Measurements from ENCODE around the gene ANKRD2. TPM values are rescaled to one million over a fixed set of nuclear protein-coding genes. Genes with fewer than 3 reads are reported as not detected.
"Not testable (repeated sequence)": the region's sequence is repeated elsewhere in the genome, so short reads cannot be mapped to it uniquely, and the experiment has no call there.

ANKRD2 gene
- total RNA-seq, 1 donor from 2014 or later, result 0.34 TPM

- no peak for DNase-seq
Measured at GRCh38 chr10:97573021-97573420, 442 bp downstream of the ANKRD2 start.

GRCh38 chr10:97573672-97574071 lies 1.1 kb downstream of the ANKRD2 start:
- no peak for DNase-seq

GRCh38 chr10:97574374-97575126 lies 2.0 kb downstream of the ANKRD2 start:
- DNase-seq, result peak; percentile 88

- DNase-seq, result no peak
Measured at GRCh38 chr10:97575127-97575668, 2.6 kb downstream of the ANKRD2 start.

- DNase-seq, result not testable (repeated sequence)
Measured at GRCh38 chr10:97576487-97576886, 3.9 kb downstream of the ANKRD2 start.

- no peak for DNase-seq
Measured at GRCh38 chr10:97577701-97578100, 5.1 kb downstream of the ANKRD2 start.

GRCh38 chr10:97578171-97578844 lies 5.7 kb downstream of the ANKRD2 start:
- DNase-seq, result no peak

- DNase-seq, result no peak
Measured at GRCh38 chr10:97580421-97581367, 8.1 kb downstream of the ANKRD2 start.

- DNase-seq, result no peak
Measured at GRCh38 chr10:97582169-97582568, 9.6 kb downstream of the ANKRD2 start.

- no peak for DNase-seq
Measured at GRCh38 chr10:97583476-97583875, 10.9 kb downstream of the ANKRD2 start.

- peak; percentile 71 for DNase-seq
Measured at GRCh38 chr10:97584060-97584797, 11.7 kb downstream of the ANKRD2 start, which contains the start of gene HOGA1. HOGA1 (plus strand) TSS chr10:97584389; CDS start chr10:97584704, 315 bp downstream.

- no peak for DNase-seq
Measured at GRCh38 chr10:97584798-97585438, 12.3 kb downstream of the ANKRD2 start.

- no peak for DNase-seq
Measured at GRCh38 chr10:97585439-97585811, 12.8 kb downstream of the ANKRD2 start.

GRCh38 chr10:97587183-97587582 lies 14.6 kb downstream of the ANKRD2 start:
- DNase-seq, result no peak

GRCh38 chr10:97589479-97589878 lies 16.9 kb downstream of the ANKRD2 start, which contains the start of gene C10orf62:
C10orf62 (plus strand) TSS chr10:97589721; CDS start chr10:97589898, 177 bp downstream.
- no peak for DNase-seq

- no peak for DNase-seq
Measured at GRCh38 chr10:97590082-97590747, 17.6 kb downstream of the ANKRD2 start.

- DNase-seq, result no peak
Measured at GRCh38 chr10:97590748-97591495, 18.3 kb downstream of the ANKRD2 start.

- no peak for DNase-seq
Measured at GRCh38 chr10:97593421-97593820, 20.8 kb downstream of the ANKRD2 start.

- peak; percentile 98 for DNase-seq
Measured at GRCh38 chr10:97596101-97597082, 23.8 kb downstream of the ANKRD2 start.

Measured in dermis blood vessel endothelial cell (primary cell).